Cardiac muscle cell (in vitro differentiated cells and primary cell): ENCODE measurements around the gene EWSR1. TPM values are rescaled to one million over a fixed set of nuclear protein-coding genes. Genes with fewer than 3 reads are reported as not detected.
A peak's percentile ranks its signal among the peaks of the same experiment; 100 is the strongest.

ENCODE experiments used
- DNase-seq, 2 donors: peaks; one replicate each; pipeline versions ENCODE4 v3.0.0 to v3.0.0-alpha.2; 2010 to 2017; ENCODE audit warnings: low read depth in 1 of 2, low spot score in 1 of 2
- H3K27ac ChIP-seq: fragments of 200-600 bp; sonication (generic); 2 replicates; pipeline ENCODE4 v1.5.1; 2016
- H3K27me3 ChIP-seq: fragments of 200-600 bp; sonication (generic); 2 replicates; pipeline ENCODE4 v1.6.0; 2016; ENCODE audit warnings: control low read depth
- H3K36me3 ChIP-seq: fragments of 200-600 bp; sonication (generic); 2 replicates; pipeline ENCODE4 v1.5.1; 2016; ENCODE audit warnings: control low read depth
- H3K4me1 ChIP-seq: fragments of 200-600 bp; sonication (generic); 2 replicates; pipeline ENCODE4 v1.8.1; 2017; ENCODE audit warnings: low read depth, mild to moderate bottlenecking, mixed run types
- H3K4me3 ChIP-seq: fragments of 200-600 bp; sonication (generic); 2 replicates; pipeline ENCODE4 v1.5.1; 2016; ENCODE audit warnings: mild to moderate bottlenecking
- H3K9me3 ChIP-seq: fragments of 200-600 bp; sonication (generic); 2 replicates; pipeline ENCODE4 v1.5.1; 2017; ENCODE audit warnings: low read depth, mild to moderate bottlenecking, control low read depth
- polyA plus RNA-seq: library from polyadenylated mRNA; unstranded; fragments of >200 nt; fragmentation: Nextera tagmentation; extraction: Ambion mirVana; gene quantifications from 2 replicates; pipeline ENCODE4 v1.2.1, GENCODE V29; 2016
- total RNA-seq: library from RNA; depleted of rRNA; stranded (reverse); fragments of >200 nt; gene quantifications from 2 replicates; pipeline ENCODE4 v1.2.3, GENCODE V29; 2016
- TF ChIP-seq, protein P1 (sequence below): IDR thresholded peaks from 2 replicates; pipeline ENCODE4 v1.5.1; 2012; ENCODE audit warnings: low read depth, mild to moderate bottlenecking, low read length

Gene EWSR1
- total and polyA plus RNA-seq, 2 experiments from 2014 or later: 266 to 349 TPM

- DNase-seq: no peak
- Histone ChIP-seq H3K4me1 (peaks cover 14% of the 10 kb centered on the region), H3K27ac (no peak overlapping the region), H3K4me3 (no peak overlapping the region), H3K36me3 (peaks cover 31% of the 10 kb centered on the region), H3K27me3 (no peaks in the 10 kb centered on the region), H3K9me3 (no peaks in the 10 kb centered on the region)
- TF ChIP-seq, protein P1, sequence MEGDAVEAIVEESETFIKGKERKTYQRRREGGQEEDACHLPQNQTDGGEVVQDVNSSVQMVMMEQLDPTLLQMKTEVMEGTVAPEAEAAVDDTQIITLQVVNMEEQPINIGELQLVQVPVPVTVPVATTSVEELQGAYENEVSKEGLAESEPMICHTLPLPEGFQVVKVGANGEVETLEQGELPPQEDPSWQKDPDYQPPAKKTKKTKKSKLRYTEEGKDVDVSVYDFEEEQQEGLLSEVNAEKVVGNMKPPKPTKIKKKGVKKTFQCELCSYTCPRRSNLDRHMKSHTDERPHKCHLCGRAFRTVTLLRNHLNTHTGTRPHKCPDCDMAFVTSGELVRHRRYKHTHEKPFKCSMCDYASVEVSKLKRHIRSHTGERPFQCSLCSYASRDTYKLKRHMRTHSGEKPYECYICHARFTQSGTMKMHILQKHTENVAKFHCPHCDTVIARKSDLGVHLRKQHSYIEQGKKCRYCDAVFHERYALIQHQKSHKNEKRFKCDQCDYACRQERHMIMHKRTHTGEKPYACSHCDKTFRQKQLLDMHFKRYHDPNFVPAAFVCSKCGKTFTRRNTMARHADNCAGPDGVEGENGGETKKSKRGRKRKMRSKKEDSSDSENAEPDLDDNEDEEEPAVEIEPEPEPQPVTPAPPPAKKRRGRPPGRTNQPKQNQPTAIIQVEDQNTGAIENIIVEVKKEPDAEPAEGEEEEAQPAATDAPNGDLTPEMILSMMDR: no peak
Observed at GRCh38 chr22:29337631-29338284, 69.7 kb downstream of the EWSR1 start.

- peaks cover 31% of the 10 kb centered on the region for H3K36me3 ChIP-seq
- no peak overlapping the region for H3K4me3 ChIP-seq
- DNase-seq: no peak
- H3K27me3 ChIP-seq: no peaks in the 10 kb centered on the region
- H3K9me3 ChIP-seq: no peaks in the 10 kb centered on the region
- peaks cover 20% of the 10 kb centered on the region for H3K4me1 ChIP-seq
- TF ChIP-seq, protein P1: no peak
- no peak overlapping the region for H3K27ac ChIP-seq
Observed at GRCh38 chr22:29338398-29338797, 70.3 kb downstream of the EWSR1 start.

DNA sequence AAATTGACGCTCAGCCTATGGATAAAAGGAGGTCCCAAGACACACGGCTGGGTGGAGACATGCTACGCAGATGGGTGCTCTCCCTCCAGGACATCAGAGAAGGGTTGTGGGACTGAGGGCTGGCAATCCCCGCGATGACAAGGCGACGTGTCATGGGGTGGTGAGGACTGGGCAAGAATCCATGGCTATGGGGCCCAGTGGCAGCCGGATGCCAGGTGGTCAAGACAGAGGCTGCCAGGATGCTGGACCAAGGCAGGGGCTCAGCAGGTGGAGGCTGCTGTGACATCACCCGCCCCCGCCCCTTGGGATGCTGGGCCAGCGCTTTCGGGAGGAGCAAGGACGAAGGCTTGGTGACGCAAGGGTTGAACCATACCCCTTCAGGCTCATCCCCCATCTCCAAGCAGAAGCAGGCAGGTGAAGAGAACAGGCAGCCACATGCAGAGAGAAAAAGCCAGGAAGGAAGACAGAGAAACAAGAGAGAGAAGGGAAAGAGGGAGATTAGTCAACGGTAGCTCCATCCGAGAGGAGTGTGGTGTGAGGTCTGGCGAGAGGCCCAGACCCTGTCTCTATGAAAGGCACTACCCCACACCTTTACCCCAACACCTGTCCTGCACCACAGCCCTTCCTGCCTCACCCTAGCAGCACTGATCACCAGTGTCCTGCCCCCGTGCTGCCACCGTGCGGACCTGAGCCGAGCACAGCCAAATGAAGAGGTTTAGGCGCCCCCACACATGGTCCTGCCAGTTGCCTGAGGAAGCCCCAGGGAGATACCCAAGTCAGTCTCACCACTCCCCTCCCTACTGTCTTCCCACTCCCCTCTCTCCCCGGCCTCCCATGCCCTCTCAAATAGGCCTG is 71.5 kb downstream of the EWSR1 start:
- no peak overlapping the region for H3K4me3 ChIP-seq
- H3K27me3 ChIP-seq: no peaks in the 10 kb centered on the region
- H3K27ac ChIP-seq: no peak overlapping the region
- no peaks in the 10 kb centered on the region for H3K9me3 ChIP-seq
- peaks cover 29% of the 10 kb centered on the region for H3K36me3 ChIP-seq
- no peak for DNase-seq
- H3K4me1 ChIP-seq: peaks cover 30% of the 10 kb centered on the region
- TF ChIP-seq, protein P1: no peak

GRCh38 chr22:29340566-29340965 is 72.5 kb downstream of the EWSR1 start:
- Histone ChIP-seq H3K27me3 (no peaks in the 10 kb centered on the region), H3K27ac (no peak overlapping the region), H3K4me3 (no peak overlapping the region), H3K4me1 (peaks cover 30% of the 10 kb centered on the region), H3K9me3 (no peaks in the 10 kb centered on the region), H3K36me3 (peaks cover 30% of the 10 kb centered on the region)
- no peak for DNase-seq
- TF ChIP-seq, protein P1: no peak

DNA sequence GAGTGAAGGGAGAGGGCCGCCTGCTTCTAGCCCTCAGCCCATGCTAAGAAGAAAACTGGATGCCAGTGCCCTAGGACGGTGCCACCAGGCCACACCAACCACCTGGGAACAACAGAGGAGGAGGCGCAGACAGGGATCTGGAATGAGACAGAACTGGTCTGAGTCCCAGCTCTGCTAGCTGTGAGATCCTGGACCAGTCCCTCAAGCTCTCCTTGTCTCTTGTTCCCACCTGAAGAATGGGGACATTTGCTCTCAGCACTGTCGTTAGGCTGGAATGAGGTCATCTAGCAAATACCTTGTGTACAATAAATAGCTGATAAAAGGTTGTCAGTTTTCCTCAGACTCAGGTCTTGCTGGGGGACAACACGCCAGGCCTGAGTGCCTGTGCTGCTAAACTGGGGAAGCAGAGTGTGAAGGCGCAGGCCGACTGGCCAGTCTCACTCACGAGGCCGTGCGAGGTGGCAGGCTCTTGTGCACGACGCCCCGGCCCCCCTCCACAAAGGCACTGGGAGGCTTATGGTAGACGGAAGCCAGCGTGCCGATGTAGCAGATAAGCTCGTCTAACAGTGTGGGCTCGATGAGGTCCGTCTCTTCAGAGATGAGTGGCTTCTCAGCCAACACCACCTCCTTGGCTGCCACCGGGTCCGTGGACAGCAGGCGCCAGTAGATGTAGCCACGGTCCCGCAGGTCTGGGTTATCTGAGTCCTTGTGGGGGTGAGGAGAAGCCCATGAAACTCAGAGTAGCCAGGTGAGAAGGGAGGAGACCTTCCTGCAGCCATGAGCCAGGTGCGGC is 73.2 kb downstream of the EWSR1 start:
- no peaks in the 10 kb centered on the region for H3K9me3 ChIP-seq
- peaks cover 30% of the 10 kb centered on the region for H3K4me1 ChIP-seq
- peaks cover 32% of the 10 kb centered on the region for H3K36me3 ChIP-seq
- no peaks in the 10 kb centered on the region for H3K27me3 ChIP-seq
- TF ChIP-seq, protein P1: no peak
- no peak overlapping the region for H3K4me3 ChIP-seq
- H3K27ac ChIP-seq: peak overlapping the region; percentile 48
- no peak for DNase-seq
